PFSK-1 (cell line): Measurements from ENCODE around the gene AGK.

ENCODE experiments used
- FOXP2 ChIP-seq: optimal IDR thresholded peaks from 2 replicates; pipeline ENCODE3; 2011; ENCODE audit warnings: borderline replicate concordance, control low read depth, inconsistent platforms; ENCODE audit not compliant: insufficient read depth; ENCODE audit errors: extremely low read length, extremely low read depth
- POLR2AphosphoS5 ChIP-seq: IDR thresholded peaks from 2 replicates; pipeline ENCODE4 v1.6.1; 2012; ENCODE audit warnings: low read depth, mild to moderate bottlenecking, control low read depth, low read length, moderate library complexity
- SIN3A ChIP-seq: IDR thresholded peaks from 2 replicates; pipeline ENCODE4 v1.6.1; 2012; ENCODE audit warnings: mild to moderate bottlenecking, low read length, moderate library complexity, borderline replicate concordance; ENCODE audit not compliant: insufficient read depth
- TAF1 ChIP-seq: IDR thresholded peaks from 2 replicates; pipeline ENCODE4 v1.6.1; 2012; ENCODE audit warnings: low read length, control low read depth, borderline replicate concordance; ENCODE audit not compliant: insufficient read depth
- TF ChIP-seq, protein P1 (sequence below), 2 experiments: IDR thresholded peaks; 2 replicates each; pipeline versions ENCODE4 v1.6.1 to v1.8.0; 2011 to 2012; ENCODE audit warnings: low read depth in 2 of 2, low read length in 2 of 2, control low read depth in 1 of 2, inconsistent platforms in 1 of 2, mild to moderate bottlenecking in 1 of 2, moderate library complexity in 1 of 2; ENCODE audit not compliant: insufficient read depth in 1 of 2

DNA sequence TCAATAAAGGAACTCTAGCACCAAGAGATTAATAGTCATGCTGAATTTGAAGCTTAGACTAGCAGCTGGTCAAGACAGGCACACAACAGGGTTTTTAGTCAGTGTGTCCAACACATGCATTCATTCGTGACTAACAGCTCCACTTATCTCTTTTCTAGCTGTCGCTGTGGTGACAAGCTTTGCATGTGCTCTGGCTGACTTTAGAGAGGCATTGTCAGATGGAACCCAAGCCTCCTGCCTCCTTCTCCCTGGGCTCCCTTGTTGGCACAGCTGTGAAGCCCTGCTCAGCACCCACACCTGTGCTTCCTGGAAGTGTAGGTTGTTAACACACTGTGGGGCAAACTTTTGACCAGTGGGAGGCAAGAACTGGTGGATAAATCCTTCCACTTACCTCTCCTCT is 9.8 kb upstream of the AGK start:
- TF ChIP-seq POLR2AphosphoS5 (no peak), TAF1 (no peak), SIN3A (no peak), FOXP2 (no peak)
- TF ChIP-seq, protein P1, sequence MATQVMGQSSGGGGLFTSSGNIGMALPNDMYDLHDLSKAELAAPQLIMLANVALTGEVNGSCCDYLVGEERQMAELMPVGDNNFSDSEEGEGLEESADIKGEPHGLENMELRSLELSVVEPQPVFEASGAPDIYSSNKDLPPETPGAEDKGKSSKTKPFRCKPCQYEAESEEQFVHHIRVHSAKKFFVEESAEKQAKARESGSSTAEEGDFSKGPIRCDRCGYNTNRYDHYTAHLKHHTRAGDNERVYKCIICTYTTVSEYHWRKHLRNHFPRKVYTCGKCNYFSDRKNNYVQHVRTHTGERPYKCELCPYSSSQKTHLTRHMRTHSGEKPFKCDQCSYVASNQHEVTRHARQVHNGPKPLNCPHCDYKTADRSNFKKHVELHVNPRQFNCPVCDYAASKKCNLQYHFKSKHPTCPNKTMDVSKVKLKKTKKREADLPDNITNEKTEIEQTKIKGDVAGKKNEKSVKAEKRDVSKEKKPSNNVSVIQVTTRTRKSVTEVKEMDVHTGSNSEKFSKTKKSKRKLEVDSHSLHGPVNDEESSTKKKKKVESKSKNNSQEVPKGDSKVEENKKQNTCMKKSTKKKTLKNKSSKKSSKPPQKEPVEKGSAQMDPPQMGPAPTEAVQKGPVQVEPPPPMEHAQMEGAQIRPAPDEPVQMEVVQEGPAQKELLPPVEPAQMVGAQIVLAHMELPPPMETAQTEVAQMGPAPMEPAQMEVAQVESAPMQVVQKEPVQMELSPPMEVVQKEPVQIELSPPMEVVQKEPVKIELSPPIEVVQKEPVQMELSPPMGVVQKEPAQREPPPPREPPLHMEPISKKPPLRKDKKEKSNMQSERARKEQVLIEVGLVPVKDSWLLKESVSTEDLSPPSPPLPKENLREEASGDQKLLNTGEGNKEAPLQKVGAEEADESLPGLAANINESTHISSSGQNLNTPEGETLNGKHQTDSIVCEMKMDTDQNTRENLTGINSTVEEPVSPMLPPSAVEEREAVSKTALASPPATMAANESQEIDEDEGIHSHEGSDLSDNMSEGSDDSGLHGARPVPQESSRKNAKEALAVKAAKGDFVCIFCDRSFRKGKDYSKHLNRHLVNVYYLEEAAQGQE (IDR thresholded peaks at IDR 0.05; ENCODE audit: insufficient read depth in 1 of 2, low read depth in 2 of 2, low read length in 2 of 2): no peak
